H9 (cell line): Measurements from ENCODE around the gene DCAF7. TPM values are rescaled to one million over a fixed set of nuclear protein-coding genes. Genes with fewer than 3 reads are reported as not detected.

Experiments
- DNase-seq: peaks from one replicate; pipeline ENCODE4 v3.0.0-alpha.2; 2017
- H2AFZ ChIP-seq: one replicate; pipeline ENCODE4 v1.6.1; 2013; ENCODE audit warnings: mild to moderate bottlenecking, low read length, control low read depth, moderate library complexity
- H2AK5ac ChIP-seq: 2 replicates; pipeline ENCODE4 v1.6.1; 2013; ENCODE audit warnings: low read length, control low read depth, mixed read lengths; ENCODE audit not compliant: insufficient read length
- H2BK120ac ChIP-seq: one replicate; pipeline ENCODE4 v1.6.1; 2013; ENCODE audit warnings: low read depth, mild to moderate bottlenecking, low read length, control low read depth, inconsistent platforms; ENCODE audit not compliant: poor library complexity, severe bottlenecking
- H2BK12ac ChIP-seq: 2 replicates; pipeline ENCODE4 v1.6.1; 2013; ENCODE audit warnings: low read length, control low read depth, mixed read lengths, low read depth; ENCODE audit not compliant: insufficient read length
- H2BK15ac ChIP-seq: 2 replicates; pipeline ENCODE4 v1.6.1; 2013; ENCODE audit warnings: low read depth, low read length, control low read depth
- H2BK20ac ChIP-seq: one replicate; pipeline ENCODE4 v1.6.1; 2013; ENCODE audit warnings: low read depth, mild to moderate bottlenecking, low read length, control low read depth, inconsistent platforms; ENCODE audit not compliant: poor library complexity, severe bottlenecking
- H2BK5ac ChIP-seq: 2 replicates; pipeline ENCODE4 v1.6.1; 2013; ENCODE audit warnings: low read length, control low read depth, mixed read lengths; ENCODE audit not compliant: insufficient read length
- H3K14ac ChIP-seq: 2 replicates; pipeline ENCODE4 v1.6.1; 2013; ENCODE audit warnings: low read length, control low read depth; ENCODE audit not compliant: insufficient read depth
- H3K18ac ChIP-seq: 2 replicates; pipeline ENCODE4 v1.6.1; 2013; ENCODE audit warnings: low read depth, mild to moderate bottlenecking, mixed read lengths, low read length, control low read depth; ENCODE audit not compliant: insufficient read length
- H3K23ac ChIP-seq: 2 replicates; pipeline ENCODE4 v1.6.1; 2013; ENCODE audit warnings: low read length, control low read depth, mixed read lengths, low read depth; ENCODE audit not compliant: insufficient read length
- H3K23me2 ChIP-seq: 2 replicates; pipeline ENCODE4 v1.6.1; 2013; ENCODE audit warnings: low read depth, mild to moderate bottlenecking, mixed read lengths, low read length, control low read depth; ENCODE audit not compliant: insufficient read length, poor library complexity, severe bottlenecking
- H3K27ac ChIP-seq: 2 replicates; pipeline ENCODE4 v1.5.1; 2013; ENCODE audit warnings: low read length, control low read depth, mixed read lengths, low read depth; ENCODE audit not compliant: insufficient read length
- H3K27me3 ChIP-seq: 2 replicates; pipeline ENCODE4 v1.6.1; 2013; ENCODE audit warnings: low read length, control low read depth, inconsistent platforms; ENCODE audit not compliant: insufficient read depth
- H3K4ac ChIP-seq: 2 replicates; pipeline ENCODE4 v1.6.1; 2013; ENCODE audit warnings: low read depth, mild to moderate bottlenecking, control low read depth, inconsistent platforms, low read length, moderate library complexity
- H3K4me1 ChIP-seq: 2 replicates; pipeline ENCODE4 v1.6.1; 2013; ENCODE audit warnings: low read length, control low read depth, inconsistent platforms; ENCODE audit not compliant: insufficient read depth
- H3K4me2 ChIP-seq: 2 replicates; pipeline ENCODE4 v1.6.1; 2013; ENCODE audit warnings: low read length, control low read depth, mixed read lengths; ENCODE audit not compliant: insufficient read length, insufficient read depth
- H3K56ac ChIP-seq: 2 replicates; pipeline ENCODE4 v1.6.1; 2013; ENCODE audit warnings: low read depth, mild to moderate bottlenecking, mixed read lengths, low read length, control low read depth; ENCODE audit not compliant: insufficient read length
- H3K79me1 ChIP-seq: 2 replicates; pipeline ENCODE4 v1.6.1; 2013; ENCODE audit warnings: low read depth, mild to moderate bottlenecking, moderate library complexity, low read length, control low read depth, inconsistent platforms; ENCODE audit not compliant: insufficient read depth, poor library complexity, severe bottlenecking
- H3K79me2 ChIP-seq: 2 replicates; pipeline ENCODE4 v1.6.1; 2013; ENCODE audit warnings: low read length, control low read depth, inconsistent platforms; ENCODE audit not compliant: insufficient read depth
- H3K9ac ChIP-seq: 2 replicates; pipeline ENCODE4 v1.6.1; 2013; ENCODE audit warnings: low read length, control low read depth, mixed read lengths; ENCODE audit not compliant: insufficient read length; ENCODE audit errors: extremely low read depth
- H3K9me3 ChIP-seq: one replicate; pipeline ENCODE4 v1.6.1; 2013; ENCODE audit warnings: low read depth, low read length, inconsistent platforms; ENCODE audit not compliant: control insufficient read depth
- H3T11ph ChIP-seq: one replicate; pipeline ENCODE4 v1.6.1; 2013; ENCODE audit warnings: mild to moderate bottlenecking, low read length, control low read depth, inconsistent platforms
- H4K20me1 ChIP-seq: one replicate; pipeline ENCODE4 v1.6.1; 2013; ENCODE audit not compliant: control insufficient read depth, insufficient read length, insufficient read depth
- H4K5ac ChIP-seq: 2 replicates; pipeline ENCODE4 v1.6.1; 2013; ENCODE audit warnings: low read depth, mild to moderate bottlenecking, mixed read lengths, low read length, control low read depth; ENCODE audit not compliant: insufficient read length
- H4K8ac ChIP-seq: replicated peaks from 2 replicates; pipeline ENCODE4 v1.6.1; 2013; ENCODE audit warnings: low read length, control low read depth, mixed read lengths, low read depth; ENCODE audit not compliant: insufficient read length
- H4K91ac ChIP-seq: 2 replicates; pipeline ENCODE4 v1.6.1; 2013; ENCODE audit warnings: low read depth, mild to moderate bottlenecking, moderate library complexity, mixed read lengths, low read length, control low read depth; ENCODE audit not compliant: insufficient read length
- H3K27ac Mint-ChIP-seq, 3 experiments: 2 replicates in 2 of 3; 3 replicates in 1 of 3; pipeline ENCODE4 v1.8.0; 2020 to 2021; ENCODE audit warnings: mixed read lengths in 3 of 3, mild to moderate bottlenecking in 1 of 3, moderate library complexity in 1 of 3
- H3K27me3 Mint-ChIP-seq: 2 replicates; pipeline ENCODE4 v1.8.0; 2021; ENCODE audit warnings: low read depth, mild to moderate bottlenecking, moderate library complexity, mixed read lengths
- H3K36me3 Mint-ChIP-seq, 3 experiments: 2 replicates in 2 of 3; 3 replicates in 1 of 3; pipeline ENCODE4 v1.8.0; 2020 to 2021; ENCODE audit warnings: low read depth in 3 of 3, mixed read lengths in 3 of 3; ENCODE audit not compliant: insufficient read depth in 1 of 3
- H3K4me1 Mint-ChIP-seq, 2 experiments: 2 replicates each; pipeline ENCODE4 v1.8.0; 2020; ENCODE audit warnings: mixed read lengths in 2 of 2
- H3K4me3 Mint-ChIP-seq, 2 experiments: 2 replicates in 1 of 2; 3 replicates in 1 of 2; pipeline ENCODE4 v1.8.0; 2020 to 2021; ENCODE audit warnings: mild to moderate bottlenecking in 2 of 2, mixed read lengths in 2 of 2, moderate library complexity in 1 of 2
- H3K9me3 Mint-ChIP-seq, 2 experiments: 2 replicates in 1 of 2; 3 replicates in 1 of 2; pipeline ENCODE4 v1.8.0; 2020; ENCODE audit warnings: mild to moderate bottlenecking in 2 of 2, mixed read lengths in 2 of 2, moderate library complexity in 1 of 2
- WGBS: extraction: QIAGEN DNeasy Blood & Tissue Kit; methylation state at CpG from one replicate; pipeline ENCODE4 v1.1.7; 2013; ENCODE audit warnings: missing lambda C conversion rate, low lambda C conversion rate, mixed read lengths; ENCODE audit not compliant: insufficient read length; ENCODE audit errors: extremely low coverage; 5-methylcytosine and 5-hydroxymethylcytosine counted together
- total RNA-seq: library from RNA; stranded (reverse); gene quantifications from 2 replicates; pipeline ENCODE4 v1.2.1, GENCODE V29; 2021
- TF ChIP-seq, protein P1 (sequence below): fragments of 200-600 bp; sonication (generic); conservative IDR thresholded peaks from 3 replicates; pipeline ENCODE4 v1.8.0; 2021; ENCODE audit warnings: antibody characterized with exemption, mild to moderate bottlenecking

DCAF7 gene
- total RNA-seq, 1 experiment from 2014 or later, result 86.2 TPM

DNA sequence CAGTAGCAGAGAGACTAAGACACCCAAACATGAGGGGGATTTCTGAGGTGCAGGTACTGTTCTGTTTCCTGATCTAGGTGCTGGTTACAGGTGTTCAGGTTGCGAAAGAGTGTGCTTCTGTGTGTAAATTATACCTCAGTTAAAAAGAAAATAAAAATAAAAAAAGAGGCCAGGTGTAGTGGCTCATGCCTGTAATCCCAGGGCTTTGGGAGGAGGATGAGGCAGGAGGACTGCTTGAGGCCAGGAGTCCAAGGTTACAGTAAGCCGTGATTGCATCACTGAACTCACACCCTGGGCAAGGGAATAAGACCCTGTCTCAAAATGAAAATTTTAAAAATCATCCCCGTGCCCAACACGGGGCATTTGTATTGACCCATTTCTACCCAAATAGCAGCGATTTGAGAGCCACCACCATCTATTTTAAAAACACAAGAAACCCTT, 3.2 kb upstream of the DCAF7 start:
- Histone ChIP-seq H3K14ac (no peak overlapping the region), H4K8ac (no peak overlapping the region), H2BK5ac (no peak overlapping the region), H4K91ac (no peak overlapping the region), H3K4me2 (no peak overlapping the region), H3K79me1 (no peaks in the 10 kb centered on the region), H4K20me1 (no peaks in the 10 kb centered on the region), H2AFZ (no peak overlapping the region), H2BK15ac (no peak overlapping the region), H3K9ac (no peak overlapping the region), H3K27me3 (no peaks in the 10 kb centered on the region), H3K18ac (no peak overlapping the region), H3K56ac (no peak overlapping the region), H3K23me2 (peaks cover 9% of the 10 kb centered on the region), H3K27ac (no peak overlapping the region), H2BK120ac (no peak overlapping the region), H3T11ph (no peak overlapping the region), H2AK5ac (no peak overlapping the region), H3K4ac (no peak overlapping the region), H3K4me1 (no peaks in the 10 kb centered on the region; the same call in 1 of the 2 replicates), H3K79me2 (peaks cover 3% of the 10 kb centered on the region), H4K5ac (no peak overlapping the region), H3K23ac (no peak overlapping the region), H2BK20ac (no peak overlapping the region), H3K9me3 (no peaks in the 10 kb centered on the region), H2BK12ac (no peak overlapping the region)
- Mint-ChIP-seq H3K27me3 (peaks cover 1% of the 10 kb centered on the region; the same call in 1 of the 2 replicates), H3K9me3 (no peaks in the 10 kb centered on the region), H3K36me3 (no peaks in the 10 kb centered on the region; a peak in 1 of 7 replicates), H3K27ac (no peak overlapping the region), H3K4me1 (peaks cover 17 to 26% of the 10 kb centered on the region in 2 experiments), H3K4me3 (no peak overlapping the region)
- TF ChIP-seq, protein P1, sequence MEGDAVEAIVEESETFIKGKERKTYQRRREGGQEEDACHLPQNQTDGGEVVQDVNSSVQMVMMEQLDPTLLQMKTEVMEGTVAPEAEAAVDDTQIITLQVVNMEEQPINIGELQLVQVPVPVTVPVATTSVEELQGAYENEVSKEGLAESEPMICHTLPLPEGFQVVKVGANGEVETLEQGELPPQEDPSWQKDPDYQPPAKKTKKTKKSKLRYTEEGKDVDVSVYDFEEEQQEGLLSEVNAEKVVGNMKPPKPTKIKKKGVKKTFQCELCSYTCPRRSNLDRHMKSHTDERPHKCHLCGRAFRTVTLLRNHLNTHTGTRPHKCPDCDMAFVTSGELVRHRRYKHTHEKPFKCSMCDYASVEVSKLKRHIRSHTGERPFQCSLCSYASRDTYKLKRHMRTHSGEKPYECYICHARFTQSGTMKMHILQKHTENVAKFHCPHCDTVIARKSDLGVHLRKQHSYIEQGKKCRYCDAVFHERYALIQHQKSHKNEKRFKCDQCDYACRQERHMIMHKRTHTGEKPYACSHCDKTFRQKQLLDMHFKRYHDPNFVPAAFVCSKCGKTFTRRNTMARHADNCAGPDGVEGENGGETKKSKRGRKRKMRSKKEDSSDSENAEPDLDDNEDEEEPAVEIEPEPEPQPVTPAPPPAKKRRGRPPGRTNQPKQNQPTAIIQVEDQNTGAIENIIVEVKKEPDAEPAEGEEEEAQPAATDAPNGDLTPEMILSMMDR, result no peak
- no peak for DNase-seq
- no CpG with 5 or more reads among the region's 5 CpGs for WGBS
